Epithelial cell of esophagus (primary cell): ENCODE data around the gene NEK3.

ENCODE experiments used
- DNase-seq: peaks from one replicate; pipeline ENCODE4 v3.0.0; 2010; ENCODE audit warnings: low read depth
- H3K4me3 ChIP-seq: 2 replicates; pipeline ENCODE4 v1.5.1; 2011; ENCODE audit warnings: mild to moderate bottlenecking, low read length, control low read depth
- TF ChIP-seq, protein P1 (sequence below): IDR thresholded peaks from 2 replicates; pipeline ENCODE4 v1.5.1; 2011; ENCODE audit warnings: low read depth, mild to moderate bottlenecking, low read length, control low read depth, inconsistent platforms; ENCODE audit not compliant: insufficient read depth; ENCODE audit errors: missing control alignments

Gene NEK3

DNA sequence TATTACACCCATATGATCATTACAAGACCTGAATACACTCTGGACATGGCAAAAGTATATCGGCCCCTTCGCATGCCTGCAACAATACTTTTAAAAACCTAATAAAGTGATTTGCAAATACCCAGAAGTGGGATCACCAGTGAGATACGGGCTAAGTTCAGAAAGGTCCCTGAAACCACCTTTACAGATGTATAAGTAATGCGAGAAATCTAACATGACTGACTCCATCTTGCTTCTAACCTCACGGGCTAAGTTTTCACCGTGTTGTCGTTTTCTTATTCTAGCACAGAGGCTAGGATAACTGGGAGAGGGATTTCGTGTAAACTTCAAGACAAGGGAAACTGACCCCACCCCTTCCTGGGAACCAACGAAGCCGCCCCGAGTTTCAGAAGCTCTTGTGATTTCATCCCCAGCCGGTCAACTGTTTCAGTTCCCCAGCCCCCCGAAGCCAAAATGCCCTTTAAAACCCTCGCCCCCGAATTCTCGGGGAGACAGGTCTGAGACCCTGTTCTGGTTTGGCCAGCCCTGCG, 703 bp downstream of the NEK3 start:
- TF ChIP-seq, protein P1, sequence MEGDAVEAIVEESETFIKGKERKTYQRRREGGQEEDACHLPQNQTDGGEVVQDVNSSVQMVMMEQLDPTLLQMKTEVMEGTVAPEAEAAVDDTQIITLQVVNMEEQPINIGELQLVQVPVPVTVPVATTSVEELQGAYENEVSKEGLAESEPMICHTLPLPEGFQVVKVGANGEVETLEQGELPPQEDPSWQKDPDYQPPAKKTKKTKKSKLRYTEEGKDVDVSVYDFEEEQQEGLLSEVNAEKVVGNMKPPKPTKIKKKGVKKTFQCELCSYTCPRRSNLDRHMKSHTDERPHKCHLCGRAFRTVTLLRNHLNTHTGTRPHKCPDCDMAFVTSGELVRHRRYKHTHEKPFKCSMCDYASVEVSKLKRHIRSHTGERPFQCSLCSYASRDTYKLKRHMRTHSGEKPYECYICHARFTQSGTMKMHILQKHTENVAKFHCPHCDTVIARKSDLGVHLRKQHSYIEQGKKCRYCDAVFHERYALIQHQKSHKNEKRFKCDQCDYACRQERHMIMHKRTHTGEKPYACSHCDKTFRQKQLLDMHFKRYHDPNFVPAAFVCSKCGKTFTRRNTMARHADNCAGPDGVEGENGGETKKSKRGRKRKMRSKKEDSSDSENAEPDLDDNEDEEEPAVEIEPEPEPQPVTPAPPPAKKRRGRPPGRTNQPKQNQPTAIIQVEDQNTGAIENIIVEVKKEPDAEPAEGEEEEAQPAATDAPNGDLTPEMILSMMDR, result no peak
- peak; percentile 30 for DNase-seq
- H3K4me3 ChIP-seq, result peak overlapping the region; percentile 62

DNA sequence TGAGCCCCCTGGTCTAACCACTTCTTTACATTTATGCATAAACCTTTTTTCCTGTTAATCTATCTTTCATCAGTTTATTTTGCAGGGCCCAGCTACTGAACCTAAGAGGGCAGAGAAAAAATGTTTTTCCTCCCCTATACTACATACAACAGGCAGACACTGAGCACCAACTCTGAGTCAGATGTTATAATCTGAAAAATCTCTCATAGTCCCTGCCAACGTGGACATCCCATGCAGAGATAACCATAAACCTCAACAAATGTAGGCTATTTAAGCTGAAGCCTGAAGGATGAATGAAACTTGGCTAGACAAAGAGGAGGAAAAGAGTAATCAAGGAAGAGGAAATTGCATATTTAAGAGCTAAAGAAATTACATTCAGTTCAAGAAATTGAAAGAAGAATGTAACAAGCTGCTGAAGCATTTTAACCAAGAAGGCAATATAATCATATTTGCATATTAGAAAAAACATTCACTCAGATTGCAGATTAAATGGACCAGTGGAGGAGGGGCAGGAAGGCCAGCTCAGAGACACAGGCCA, 2.6 kb downstream of the NEK3 start:
- TF ChIP-seq, protein P1, result no peak
- H3K4me3 ChIP-seq, result no peak overlapping the region
- DNase-seq, result no peak

DNA sequence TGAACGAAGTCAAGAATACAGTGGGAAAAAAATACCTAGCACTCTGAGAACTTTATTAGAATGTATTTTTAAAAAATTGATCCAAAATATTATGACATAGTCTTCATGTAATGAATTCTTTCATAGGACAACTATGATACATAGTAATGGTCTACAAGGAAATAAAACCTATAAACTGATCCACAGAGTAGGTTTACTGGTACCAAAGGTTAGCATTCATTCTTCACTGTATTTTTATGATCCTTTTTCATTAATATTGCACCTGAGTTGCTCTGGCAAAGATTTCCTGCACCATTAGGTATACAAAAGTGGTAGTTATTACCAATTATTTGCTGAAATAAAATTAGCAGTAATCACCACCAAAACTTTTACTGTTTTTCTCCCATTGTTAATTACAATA, 4.2 kb downstream of the NEK3 start:
- no peak overlapping the region for H3K4me3 ChIP-seq
- DNase-seq, result no peak
- TF ChIP-seq, protein P1, result no peak

DNA sequence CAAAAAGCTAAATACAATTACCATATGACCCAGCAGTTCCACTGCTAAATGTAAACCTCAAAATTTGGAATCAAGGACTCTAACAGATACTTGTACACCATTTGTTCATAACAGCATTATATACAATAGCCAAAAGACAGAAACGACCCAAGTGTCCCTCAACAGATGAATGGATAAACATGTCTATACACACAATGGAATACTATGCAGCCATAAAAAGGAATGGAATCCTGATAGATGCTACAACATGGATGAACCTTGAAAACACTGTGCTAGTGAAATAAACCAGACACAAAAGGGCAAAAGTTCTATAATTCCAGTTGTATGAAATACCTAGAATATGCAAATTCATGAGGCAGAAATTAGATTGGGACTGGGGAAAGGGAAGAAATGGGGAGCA, 12.2 kb downstream of the NEK3 start:
- DNase-seq, result no peak
- no peak overlapping the region for H3K4me3 ChIP-seq
- TF ChIP-seq, protein P1, result no peak

DNA sequence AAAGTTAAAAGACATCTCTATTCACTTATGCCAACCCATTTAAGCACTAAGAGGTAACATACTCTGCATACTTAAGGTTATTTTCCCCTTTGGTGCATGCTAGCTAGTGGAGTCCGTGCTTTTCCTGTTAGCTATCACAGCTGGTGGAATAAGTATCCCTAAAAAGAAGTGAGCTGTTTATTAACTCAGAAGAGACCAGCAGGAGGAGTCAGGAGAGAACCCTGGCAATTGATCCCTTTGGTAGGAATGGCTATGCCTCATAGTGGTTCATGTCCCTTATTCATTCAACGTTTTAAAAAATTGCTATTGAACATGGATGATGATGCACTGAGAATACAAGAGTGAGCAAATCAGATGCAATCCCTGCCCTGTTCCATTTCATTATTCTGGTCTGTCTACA, 18.1 kb downstream of the NEK3 start:
- H3K4me3 ChIP-seq, result no peak overlapping the region
- TF ChIP-seq, protein P1, result no peak
- no peak for DNase-seq

DNA sequence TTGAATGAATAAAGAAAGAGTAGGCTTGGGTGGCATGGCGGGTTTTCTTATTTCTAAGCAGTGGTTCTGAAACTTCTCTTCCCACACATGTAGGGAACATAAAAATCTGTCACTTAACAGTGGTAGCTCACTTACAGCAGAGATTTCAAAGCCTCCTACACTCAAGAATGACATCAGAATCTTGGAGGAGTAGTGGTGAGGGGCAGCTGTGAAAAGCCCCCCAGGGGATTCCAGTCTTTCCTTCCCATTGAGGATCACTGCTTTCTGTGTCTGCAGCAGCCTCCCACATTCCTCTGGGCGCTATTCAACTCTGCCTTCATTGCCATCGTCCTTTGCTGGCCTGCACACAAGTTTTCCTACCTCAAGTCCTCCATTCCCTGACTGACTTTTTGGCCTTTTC, 21.9 kb downstream of the NEK3 start:
- H3K4me3 ChIP-seq, result no peak overlapping the region
- TF ChIP-seq, protein P1, result no peak
- DNase-seq, result no peak

DNA sequence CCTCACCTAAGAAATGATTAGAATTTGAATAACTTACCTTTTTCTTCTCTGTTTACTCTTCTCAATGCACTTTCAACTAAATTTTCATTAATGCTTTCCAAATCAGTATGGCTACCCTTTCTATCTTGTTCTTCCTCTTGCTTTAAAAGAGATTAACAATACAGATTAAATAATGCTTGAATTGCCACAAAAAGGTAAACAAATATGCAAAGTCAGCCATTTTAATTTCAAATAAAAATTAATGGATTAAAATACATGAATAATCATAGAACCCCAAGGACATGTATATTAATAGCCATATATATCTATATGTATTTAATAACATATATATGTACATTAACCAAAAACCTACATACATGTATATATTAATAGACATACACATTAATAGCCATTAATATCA, 22.6 kb downstream of the NEK3 start:
- TF ChIP-seq, protein P1, result no peak
- no peak for DNase-seq
- no peak overlapping the region for H3K4me3 ChIP-seq
